HG02840 (cell line): ENCODE measurements around the gene RAD17.
"Not testable (repeated sequence)": the region's sequence is repeated elsewhere in the genome, so short reads cannot be mapped to it uniquely, and the experiment has no call there.

Source experiments
- ATAC-seq: cut with Tn5 transposase; IDR thresholded peaks from one replicate; pipeline ENCODE4 v1.9.1; 2021; ENCODE audit warnings: mild to moderate bottlenecking, moderate library complexity, moderate number of reproducible peaks; ENCODE audit not compliant: unreplicated experiment, low FRiP score

The RAD17 gene

GRCh38 chr5:69372394-69372793 lies 2.8 kb downstream of the RAD17 start:
- ATAC-seq: no peak

- peak; percentile 82 for ATAC-seq
Observed at GRCh38 chr5:69374911-69375446, 5.4 kb downstream of the RAD17 start.

GRCh38 chr5:69378376-69378775 lies 8.8 kb downstream of the RAD17 start:
- ATAC-seq: no peak

GRCh38 chr5:69404659-69405330 lies 35.2 kb downstream of the RAD17 start:
- ATAC-seq: no peak

GRCh38 chr5:69414885-69415583 lies 45.4 kb downstream of the RAD17 start, which contains the start of gene MARVELD2:
Gene MARVELD2 (plus strand): TSS chr5:69415116. CDS start chr5:69419386, 4,270 bp downstream.
- no peak for ATAC-seq

GRCh38 chr5:69415584-69415958 lies 46.0 kb downstream of the RAD17 start:
- ATAC-seq: no peak

GRCh38 chr5:69416180-69416579 lies 46.6 kb downstream of the RAD17 start:
- ATAC-seq: no peak

- no peak for ATAC-seq
Observed at GRCh38 chr5:69416699-69417098, 47.1 kb downstream of the RAD17 start.

GRCh38 chr5:69418554-69418953 lies 48.9 kb downstream of the RAD17 start:
- ATAC-seq: no peak

- ATAC-seq: no peak
Observed at GRCh38 chr5:69431424-69432303, 62.0 kb downstream of the RAD17 start.

GRCh38 chr5:69432412-69433206 lies 63.0 kb downstream of the RAD17 start:
- no peak for ATAC-seq

- not testable (repeated sequence) for ATAC-seq
Observed at GRCh38 chr5:69435276-69435884, 65.8 kb downstream of the RAD17 start.

- ATAC-seq: no peak
Observed at GRCh38 chr5:69444127-69444754, 74.6 kb downstream of the RAD17 start.

- no peak for ATAC-seq
Observed at GRCh38 chr5:69449511-69449910, 79.9 kb downstream of the RAD17 start.

GRCh38 chr5:69450116-69450515 lies 80.5 kb downstream of the RAD17 start:
- no peak for ATAC-seq

- not testable (repeated sequence) for ATAC-seq
Observed at GRCh38 chr5:69450527-69450926, 80.9 kb downstream of the RAD17 start.

- ATAC-seq: no peak
Observed at GRCh38 chr5:69451941-69452647, 82.5 kb downstream of the RAD17 start.

- ATAC-seq: not testable (repeated sequence)
Observed at GRCh38 chr5:69453487-69453886, 83.9 kb downstream of the RAD17 start.
